Transverse colon (tissue), 3 donors: ENCODE data around the gene PSORS1C1.

Experiments
- POLR2A ChIP-seq: fragments of 450-650 bp; IDR thresholded peaks from one replicate; pipeline ENCODE4 v1.6.1; 2016; ENCODE audit warnings: antibody characterized with exemption, mild to moderate bottlenecking, moderate library complexity
- TF ChIP-seq, protein P1 (sequence below), 5 experiments: fragments of 200-600 bp in 3 of 5; fragments of 450-650 bp in 2 of 5; sonication (generic) in 3 of 5; IDR thresholded peaks; 1 replicate in 2 of 5; 2 replicates in 3 of 5; pipeline ENCODE4 v1.5.1; 2016 to 2017; ENCODE audit warnings: antibody characterized with exemption in 5 of 5, inconsistent platforms in 3 of 5, mild to moderate bottlenecking in 2 of 5, moderate library complexity in 1 of 5

DNA sequence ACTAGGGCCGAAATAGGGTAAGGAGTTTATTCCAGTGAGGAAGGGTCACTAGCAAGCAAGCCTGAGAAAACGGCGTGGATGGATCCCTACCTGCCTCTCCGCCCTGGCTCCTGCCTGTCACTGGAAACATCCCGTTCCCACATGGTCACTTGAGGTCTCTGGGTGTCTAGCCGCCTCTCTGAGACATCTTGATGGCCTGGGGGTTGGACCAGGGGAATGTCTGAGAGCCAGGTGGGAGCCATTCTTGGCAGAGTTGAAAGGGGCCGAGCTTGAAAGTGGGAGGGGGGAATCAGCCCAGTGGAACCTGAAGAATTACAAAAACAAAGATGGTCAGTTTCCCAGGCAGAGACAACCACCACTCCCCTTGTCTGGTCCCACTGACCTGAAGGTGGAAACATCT is 42.0 kb downstream of the PSORS1C1 start:
- TF ChIP-seq, protein P1, sequence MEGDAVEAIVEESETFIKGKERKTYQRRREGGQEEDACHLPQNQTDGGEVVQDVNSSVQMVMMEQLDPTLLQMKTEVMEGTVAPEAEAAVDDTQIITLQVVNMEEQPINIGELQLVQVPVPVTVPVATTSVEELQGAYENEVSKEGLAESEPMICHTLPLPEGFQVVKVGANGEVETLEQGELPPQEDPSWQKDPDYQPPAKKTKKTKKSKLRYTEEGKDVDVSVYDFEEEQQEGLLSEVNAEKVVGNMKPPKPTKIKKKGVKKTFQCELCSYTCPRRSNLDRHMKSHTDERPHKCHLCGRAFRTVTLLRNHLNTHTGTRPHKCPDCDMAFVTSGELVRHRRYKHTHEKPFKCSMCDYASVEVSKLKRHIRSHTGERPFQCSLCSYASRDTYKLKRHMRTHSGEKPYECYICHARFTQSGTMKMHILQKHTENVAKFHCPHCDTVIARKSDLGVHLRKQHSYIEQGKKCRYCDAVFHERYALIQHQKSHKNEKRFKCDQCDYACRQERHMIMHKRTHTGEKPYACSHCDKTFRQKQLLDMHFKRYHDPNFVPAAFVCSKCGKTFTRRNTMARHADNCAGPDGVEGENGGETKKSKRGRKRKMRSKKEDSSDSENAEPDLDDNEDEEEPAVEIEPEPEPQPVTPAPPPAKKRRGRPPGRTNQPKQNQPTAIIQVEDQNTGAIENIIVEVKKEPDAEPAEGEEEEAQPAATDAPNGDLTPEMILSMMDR (IDR thresholded peaks at IDR 0.05): no peak
- no peak for TF ChIP-seq POLR2A
